NCI-H2029 treated with DMSO at 0.1 percent for 48 hours (cell line): ENCODE measurements around the gene TMEM254.
"Not testable (repeated sequence)": the region's sequence is repeated elsewhere in the genome, so short reads cannot be mapped to it uniquely, and the experiment has no call there.

Experiments used
- DNase-seq: peaks from one replicate; lab custom pipeline; 2025; lab: John Stamatoyannopoulos, UW

The TMEM254 gene

GRCh38 chr10:80078448-80079311, at the start of gene TMEM254:
Gene TMEM254, plus strand, starts transcription at chr10:80078665. Its CDS starts 35 bp downstream, at chr10:80078700.
- peak; percentile 62 for DNase-seq

- DNase-seq: peak; percentile 0
Measured at GRCh38 chr10:80029205-80029604, 49.3 kb upstream of the TMEM254 start.

- DNase-seq: not testable (repeated sequence)
Measured at GRCh38 chr10:80029865-80030264, 48.6 kb upstream of the TMEM254 start.

- DNase-seq: no peak
Measured at GRCh38 chr10:80032503-80032902, 46.0 kb upstream of the TMEM254 start.

- DNase-seq: not testable (repeated sequence)
Measured at GRCh38 chr10:80034766-80035165, 43.7 kb upstream of the TMEM254 start.

GRCh38 chr10:80035430-80035829, 43.0 kb upstream of the TMEM254 start:
- DNase-seq: not testable (repeated sequence)

- not testable (repeated sequence) for DNase-seq
Measured at GRCh38 chr10:80036921-80037500, 41.5 kb upstream of the TMEM254 start.

- DNase-seq: not testable (repeated sequence)
Measured at GRCh38 chr10:80038226-80038625, 40.2 kb upstream of the TMEM254 start.

- DNase-seq: no peak
Measured at GRCh38 chr10:80041162-80041561, 37.3 kb upstream of the TMEM254 start.

GRCh38 chr10:80044935-80045334, 33.5 kb upstream of the TMEM254 start:
- DNase-seq: not testable (repeated sequence)

GRCh38 chr10:80046629-80047441, 31.6 kb upstream of the TMEM254 start:
- peak; percentile 1 for DNase-seq

GRCh38 chr10:80050752-80051151, 27.7 kb upstream of the TMEM254 start:
- DNase-seq: no peak

GRCh38 chr10:80051993-80052392, 26.5 kb upstream of the TMEM254 start:
- DNase-seq: no peak

- DNase-seq: no peak
Measured at GRCh38 chr10:80055760-80056159, 22.7 kb upstream of the TMEM254 start.

- DNase-seq: no peak
Measured at GRCh38 chr10:80057171-80057570, 21.3 kb upstream of the TMEM254 start.

GRCh38 chr10:80064120-80064886, 14.2 kb upstream of the TMEM254 start:
- DNase-seq: no peak

GRCh38 chr10:80066809-80067208, 11.7 kb upstream of the TMEM254 start:
- DNase-seq: no peak

GRCh38 chr10:80067821-80068220, 10.6 kb upstream of the TMEM254 start:
- DNase-seq: not testable (repeated sequence)

- no peak for DNase-seq
Measured at GRCh38 chr10:80068270-80068669, 10.2 kb upstream of the TMEM254 start.

- DNase-seq: no peak
Measured at GRCh38 chr10:80070057-80070456, 8.4 kb upstream of the TMEM254 start.

GRCh38 chr10:80072584-80072983, 5.9 kb upstream of the TMEM254 start:
- DNase-seq: no peak

GRCh38 chr10:80075781-80076180, 2.7 kb upstream of the TMEM254 start:
- DNase-seq: no peak
